ENCODE data around the gene FARSB. TPM values are rescaled to one million over a fixed set of nuclear protein-coding genes. Genes with fewer than 3 reads are reported as not detected.

The FARSB gene
- polyA plus RNA-seq, 3 donors, result 5.8 to 10.9 (median 8.4) TPM

DNA sequence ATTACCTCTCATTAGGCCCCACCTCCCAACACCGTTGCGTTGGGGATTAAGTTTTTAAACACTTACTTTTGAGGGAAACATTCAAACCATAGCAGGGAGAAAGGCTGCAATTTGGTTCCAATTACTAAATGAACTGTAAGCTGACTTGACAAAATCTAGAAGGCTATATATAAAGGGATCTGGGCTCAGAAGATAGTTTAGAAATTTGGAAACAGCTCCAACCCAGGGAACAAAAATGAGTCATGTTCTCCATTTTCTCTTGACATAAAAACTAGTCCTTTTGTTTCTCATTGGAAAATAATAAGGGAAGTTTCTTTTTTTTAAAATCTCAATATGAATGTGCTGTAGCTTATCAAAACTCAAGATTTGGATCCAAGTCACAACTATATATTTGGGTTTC lies 33.0 kb upstream of the FARSB start:
- Histone ChIP-seq H3K27me3 (ENCODE audit: control insufficient read depth in 2 of 2, insufficient read depth in 2 of 2, low read length in 2 of 2) (no peaks in the 10 kb centered on the region), H3K4me3 (replicated peaks in 1 of 3; ENCODE audit: low read depth in 2 of 3, low read length in 3 of 3) (no peak overlapping the region), H3K27ac (ENCODE audit: low read depth in 1 of 2, low read length in 2 of 2) (no peak overlapping the region), H3K4me1 (ENCODE audit: control insufficient read depth in 1 of 2, insufficient read depth in 2 of 2, low read length in 2 of 2) (peaks cover 0 to 6% of the 10 kb centered on the region in 2 donors), H3K9ac (ENCODE audit: insufficient read depth, low read length, poor library complexity, severe bottlenecking) (no peak overlapping the region), H2AFZ (ENCODE audit: insufficient read depth, low read depth, low read length, poor library complexity, severe bottlenecking) (peak overlapping the region; percentile 11), H3K79me2 (ENCODE audit: insufficient read depth, low read length) (no peaks in the 10 kb centered on the region), H4K20me1 (ENCODE audit: insufficient read depth, low read length) (no peaks in the 10 kb centered on the region), H3K9me3 (replicated peaks in 1 of 2; ENCODE audit: control insufficient read depth in 1 of 2, insufficient read depth in 1 of 2, low read length in 2 of 2) (no peaks in the 10 kb centered on the region), H3K4me2 (replicated peaks; ENCODE audit: extremely low read depth, low read length, poor library complexity, severe bottlenecking) (no peak overlapping the region), H3K36me3 (replicated peaks in 1 of 2; ENCODE audit: control insufficient read depth in 1 of 2, insufficient read depth in 2 of 2, low read length in 2 of 2) (no peaks in the 10 kb centered on the region)
- H3K9me3 Mint-ChIP-seq, result peaks cover 0 to 2% (median 0%) of the 10 kb centered on the region in 7 donors
- peaks cover 3 to 5% of the 10 kb centered on the region in 2 donors for H3K36me3 Mint-ChIP-seq
- H3K27me3 Mint-ChIP-seq (ENCODE audit: low read depth in 3 of 3), result peaks cover 1 to 4% (median 1%) of the 10 kb centered on the region in 3 donors
- H3K4me1 Mint-ChIP-seq, result peaks cover 17% of the 10 kb centered on the region
- TF ChIP-seq, protein P1, sequence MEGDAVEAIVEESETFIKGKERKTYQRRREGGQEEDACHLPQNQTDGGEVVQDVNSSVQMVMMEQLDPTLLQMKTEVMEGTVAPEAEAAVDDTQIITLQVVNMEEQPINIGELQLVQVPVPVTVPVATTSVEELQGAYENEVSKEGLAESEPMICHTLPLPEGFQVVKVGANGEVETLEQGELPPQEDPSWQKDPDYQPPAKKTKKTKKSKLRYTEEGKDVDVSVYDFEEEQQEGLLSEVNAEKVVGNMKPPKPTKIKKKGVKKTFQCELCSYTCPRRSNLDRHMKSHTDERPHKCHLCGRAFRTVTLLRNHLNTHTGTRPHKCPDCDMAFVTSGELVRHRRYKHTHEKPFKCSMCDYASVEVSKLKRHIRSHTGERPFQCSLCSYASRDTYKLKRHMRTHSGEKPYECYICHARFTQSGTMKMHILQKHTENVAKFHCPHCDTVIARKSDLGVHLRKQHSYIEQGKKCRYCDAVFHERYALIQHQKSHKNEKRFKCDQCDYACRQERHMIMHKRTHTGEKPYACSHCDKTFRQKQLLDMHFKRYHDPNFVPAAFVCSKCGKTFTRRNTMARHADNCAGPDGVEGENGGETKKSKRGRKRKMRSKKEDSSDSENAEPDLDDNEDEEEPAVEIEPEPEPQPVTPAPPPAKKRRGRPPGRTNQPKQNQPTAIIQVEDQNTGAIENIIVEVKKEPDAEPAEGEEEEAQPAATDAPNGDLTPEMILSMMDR (IDR thresholded peaks at IDR 0.05), result no peak
- intact Hi-C loops (cut with micrococcal nuclease), result no loop called here
- H3K27ac Mint-ChIP-seq, result peak overlapping the region in 1 of 7 donors; percentile 73
- no peak overlapping the region for H3K4me3 Mint-ChIP-seq
- peak in 1 of 3 donors; percentile 25 for DNase-seq
- WGBS (ENCODE audit: insufficient coverage), result no CpG with 5 or more reads among the region's 2 CpGs

DNA sequence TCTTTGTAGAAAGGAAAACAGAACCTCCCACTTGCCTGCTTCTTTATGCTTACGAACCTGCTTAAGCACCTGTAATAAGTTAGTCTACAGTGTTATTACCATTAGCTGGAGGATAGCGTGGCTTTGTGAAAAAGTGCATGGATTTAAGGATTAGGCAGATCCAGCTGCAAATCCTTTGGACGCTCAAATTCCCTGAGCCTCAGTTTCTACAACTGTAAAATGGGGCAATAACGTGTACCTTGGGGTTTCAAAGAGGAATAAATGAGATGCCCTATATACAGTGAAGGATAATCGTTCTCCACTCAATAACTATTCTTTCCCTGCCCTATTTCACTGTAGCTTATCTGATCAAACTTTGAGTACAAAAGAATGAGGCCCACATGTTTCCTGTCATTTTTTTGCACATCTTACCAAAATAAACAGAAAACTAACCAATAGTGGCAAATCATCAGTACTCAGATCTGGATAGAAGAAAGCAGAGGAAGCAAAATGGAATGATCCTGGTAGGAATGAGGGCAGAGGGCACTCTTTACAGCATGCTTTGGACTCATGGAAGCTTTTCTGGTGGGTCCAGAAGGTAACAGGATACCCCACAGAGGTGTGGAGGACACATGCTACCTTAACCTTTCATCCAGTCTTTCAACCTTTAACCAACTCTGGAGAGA lies 30.3 kb upstream of the FARSB start:
- intact Hi-C loops (cut with micrococcal nuclease), result no loop called here
- Mint-ChIP-seq H3K27ac (no peak overlapping the region), H3K27me3 (ENCODE audit: low read depth in 3 of 3) (peaks cover 10 to 11% (median 11%) of the 10 kb centered on the region in 3 donors), H3K4me3 (no peak overlapping the region), H3K9me3 (peaks cover 0 to 3% (median 0%) of the 10 kb centered on the region in 7 donors), H3K4me1 (peaks cover 18% of the 10 kb centered on the region), H3K36me3 (peaks cover 0 to 5% of the 10 kb centered on the region in 2 donors)
- Histone ChIP-seq H3K4me1 (ENCODE audit: control insufficient read depth in 1 of 2, insufficient read depth in 2 of 2, low read length in 2 of 2) (peaks cover 0 to 6% of the 10 kb centered on the region in 2 donors), H4K20me1 (ENCODE audit: insufficient read depth, low read length) (no peaks in the 10 kb centered on the region), H3K9ac (ENCODE audit: insufficient read depth, low read length, poor library complexity, severe bottlenecking) (no peak overlapping the region), H3K4me2 (replicated peaks; ENCODE audit: extremely low read depth, low read length, poor library complexity, severe bottlenecking) (no peak overlapping the region), H3K27ac (ENCODE audit: low read depth in 1 of 2, low read length in 2 of 2) (no peak overlapping the region), H3K4me3 (replicated peaks in 1 of 3; ENCODE audit: low read depth in 2 of 3, low read length in 3 of 3) (no peak overlapping the region), H3K27me3 (ENCODE audit: control insufficient read depth in 2 of 2, insufficient read depth in 2 of 2, low read length in 2 of 2) (peaks cover 2% of the 10 kb centered on the region in 2 donors), H3K36me3 (replicated peaks in 1 of 2; ENCODE audit: control insufficient read depth in 1 of 2, insufficient read depth in 2 of 2, low read length in 2 of 2) (no peaks in the 10 kb centered on the region), H3K79me2 (ENCODE audit: insufficient read depth, low read length) (no peaks in the 10 kb centered on the region), H3K9me3 (replicated peaks in 1 of 2; ENCODE audit: control insufficient read depth in 1 of 2, insufficient read depth in 1 of 2, low read length in 2 of 2) (no peaks in the 10 kb centered on the region), H2AFZ (ENCODE audit: insufficient read depth, low read depth, low read length, poor library complexity, severe bottlenecking) (no peak overlapping the region)
- no peak for DNase-seq
- TF ChIP-seq, protein P1 (IDR thresholded peaks at IDR 0.05), result no peak
- WGBS (ENCODE audit: insufficient coverage), result no CpG with 5 or more reads among the region's 5 CpGs

All from CD14-positive monocyte (primary cell).